ENCODE measurements around the gene LRRC26. TPM values are rescaled to one million over a fixed set of nuclear protein-coding genes. Genes with fewer than 3 reads are reported as not detected.

LRRC26 gene
- total RNA-seq, 1 experiment from 2014 or later = not detected

GRCh38 chr9:137149942-137150616 is 19.8 kb downstream of the LRRC26 start:
- no peaks in the 10 kb centered on the region for H3K4me1 Mint-ChIP-seq (ENCODE audit: insufficient read depth, unreplicated experiment)
- no peaks in the 10 kb centered on the region for H3K9me3 Mint-ChIP-seq (ENCODE audit: unreplicated experiment)
- CTCF ChIA-PET = interaction anchor here (1.0 to 1.3 kb wide), 2 partner anchors 17 to 55 kb away, joined by 3 to 4 read pairs; no protein-coding TSS in a partner anchor
- intact Hi-C loops (cut with micrococcal nuclease) = no loop called here
- H3K4me3 Mint-ChIP-seq (ENCODE audit: unreplicated experiment) = no peak overlapping the region
- H3K27ac Mint-ChIP-seq (ENCODE audit: low read depth, unreplicated experiment) = no peak overlapping the region
- DNase-seq (ENCODE audit: unreplicated experiment) = no peak
- H3K36me3 Mint-ChIP-seq (ENCODE audit: insufficient read depth, unreplicated experiment) = no peaks in the 10 kb centered on the region
- H3K27me3 Mint-ChIP-seq (ENCODE audit: insufficient read depth, unreplicated experiment) = no peaks in the 10 kb centered on the region
- no peak for TF ChIP-seq CTCF (IDR thresholded peaks at IDR 0.05; ENCODE audit: unreplicated experiment)
- no TSS peak for BruUV-seq (replicated peaks)
- POLR2A ChIA-PET = interaction anchor here (1.0 to 1.5 kb wide), 3 partner anchors 20 to 91 kb away, joined by 3 to 5 read pairs (median 4); partner anchors contain the start of gene TUBB4B

- no peak for DNase-seq (ENCODE audit: unreplicated experiment)
- H3K9me3 Mint-ChIP-seq (ENCODE audit: unreplicated experiment) = no peaks in the 10 kb centered on the region
- BruUV-seq (replicated peaks) = no TSS peak
- H3K4me3 Mint-ChIP-seq (ENCODE audit: unreplicated experiment) = no peak overlapping the region
- H3K36me3 Mint-ChIP-seq (ENCODE audit: insufficient read depth, unreplicated experiment) = no peaks in the 10 kb centered on the region
- no peaks in the 10 kb centered on the region for H3K4me1 Mint-ChIP-seq (ENCODE audit: insufficient read depth, unreplicated experiment)
- H3K27ac Mint-ChIP-seq (ENCODE audit: low read depth, unreplicated experiment) = no peak overlapping the region
- intact Hi-C loops (cut with micrococcal nuclease) = no loop called here
- H3K27me3 Mint-ChIP-seq (ENCODE audit: insufficient read depth, unreplicated experiment) = no peaks in the 10 kb centered on the region
- TF ChIP-seq CTCF (IDR thresholded peaks at IDR 0.05; ENCODE audit: unreplicated experiment) = no peak
- CTCF ChIA-PET = no interaction called here
- POLR2A ChIA-PET = interaction anchor here (1.0 to 1.5 kb wide), 2 partner anchors 19 to 20 kb away, joined by 4 to 5 read pairs; no protein-coding TSS in a partner anchor
Observed at GRCh38 chr9:137149363-137149762, 20.5 kb downstream of the LRRC26 start.

GRCh38 chr9:137148661-137149060 is 21.2 kb downstream of the LRRC26 start:
- Mint-ChIP-seq H3K27me3 (ENCODE audit: insufficient read depth, unreplicated experiment) (no peaks in the 10 kb centered on the region), H3K27ac (ENCODE audit: low read depth, unreplicated experiment) (no peak overlapping the region), H3K36me3 (ENCODE audit: insufficient read depth, unreplicated experiment) (no peaks in the 10 kb centered on the region), H3K4me1 (ENCODE audit: insufficient read depth, unreplicated experiment) (no peaks in the 10 kb centered on the region), H3K4me3 (ENCODE audit: unreplicated experiment) (no peak overlapping the region), H3K9me3 (ENCODE audit: unreplicated experiment) (no peaks in the 10 kb centered on the region)
- POLR2A ChIA-PET = interaction anchor here (1.0 to 1.5 kb wide), 2 partner anchors 18 to 19 kb away, joined by 4 to 5 read pairs; no protein-coding TSS in a partner anchor
- CTCF ChIA-PET = interaction anchor here (0.5 kb wide), 2 partner anchors 369 to 865 kb away, joined by 3 read pairs; no protein-coding TSS in a partner anchor
- BruUV-seq (replicated peaks) = no TSS peak
- TF ChIP-seq CTCF (IDR thresholded peaks at IDR 0.05; ENCODE audit: unreplicated experiment) = no peak
- no peak for DNase-seq (ENCODE audit: unreplicated experiment)
- intact Hi-C loops (cut with micrococcal nuclease) = no loop called here

GRCh38 chr9:137148242-137148641 is 21.6 kb downstream of the LRRC26 start:
- intact Hi-C loops (cut with micrococcal nuclease) = no loop called here
- no peak overlapping the region for H3K27ac Mint-ChIP-seq (ENCODE audit: low read depth, unreplicated experiment)
- BruUV-seq (replicated peaks) = no TSS peak
- no peaks in the 10 kb centered on the region for H3K4me1 Mint-ChIP-seq (ENCODE audit: insufficient read depth, unreplicated experiment)
- H3K36me3 Mint-ChIP-seq (ENCODE audit: insufficient read depth, unreplicated experiment) = no peaks in the 10 kb centered on the region
- TF ChIP-seq CTCF (IDR thresholded peaks at IDR 0.05; ENCODE audit: unreplicated experiment) = no peak
- H3K27me3 Mint-ChIP-seq (ENCODE audit: insufficient read depth, unreplicated experiment) = no peaks in the 10 kb centered on the region
- H3K4me3 Mint-ChIP-seq (ENCODE audit: unreplicated experiment) = no peak overlapping the region
- H3K9me3 Mint-ChIP-seq (ENCODE audit: unreplicated experiment) = no peaks in the 10 kb centered on the region
- ChIA-PET CTCF (interaction anchor here (0.5 to 0.6 kb wide), 3 partner anchors 369 to 864 kb away, joined by 3 to 4 read pairs (median 3); no protein-coding TSS in a partner anchor), POLR2A (interaction anchor here (1.0 to 1.5 kb wide), 2 partner anchors 17 to 19 kb away, joined by 4 to 5 read pairs; no protein-coding TSS in a partner anchor)
- DNase-seq (ENCODE audit: unreplicated experiment) = no peak
